K562 (cell line): Measurements from ENCODE around the gene LENG9. TPM values are rescaled to one million over a fixed set of nuclear protein-coding genes. Genes with fewer than 3 reads are reported as not detected.
A peak's percentile ranks its signal among the peaks of the same experiment; 100 is the strongest.

Source experiments
- HNRNPLL ChIP-seq: fragments of 200-400 bp; formaldehyde crosslinking; IDR thresholded peaks from 2 replicates; pipeline ENCODE4 v1.6.1; 2017; ENCODE audit warnings: low read length, low read depth, mild to moderate bottlenecking; ENCODE audit not compliant: poor library complexity, severe bottlenecking
- MIER1 ChIP-seq: fragments of 450-650 bp; IDR thresholded peaks from 2 replicates; pipeline ENCODE4 v1.6.1; 2016; ENCODE audit warnings: antibody characterized with exemption, mild to moderate bottlenecking, low read depth
- MTA3 ChIP-seq: fragments of 450-650 bp; formaldehyde crosslinking; IDR thresholded peaks from 2 replicates; pipeline ENCODE4 v1.6.1; 2017; ENCODE audit warnings: mild to moderate bottlenecking, borderline replicate concordance
- NFXL1 ChIP-seq: fragments of 450-650 bp; formaldehyde crosslinking; IDR thresholded peaks from 2 replicates; pipeline ENCODE4 v1.4.0; 2021; ENCODE audit warnings: mild to moderate bottlenecking
- OTX1 ChIP-seq: fragments of 450-650 bp; formaldehyde crosslinking; IDR thresholded peaks from 2 replicates; pipeline ENCODE4 v1.4.0; 2022; ENCODE audit warnings: mild to moderate bottlenecking
- PURB ChIP-seq: sonication (generic); formaldehyde crosslinking; IDR thresholded peaks from 2 replicates; pipeline ENCODE4 v1.9.0; 2021; ENCODE audit warnings: low read depth, mild to moderate bottlenecking, missing genetic modification reagents
- RHOXF2B ChIP-seq: fragments of 250-450 bp; sonication (Bioruptor Pico); conservative IDR thresholded peaks from 2 replicates; pipeline ENCODE4 v1.5.1; 2021
- SMARCE1 ChIP-seq: fragments of 450-650 bp; IDR thresholded peaks from 2 replicates; pipeline ENCODE4 v1.7.1; 2016; ENCODE audit warnings: mild to moderate bottlenecking
- TAF15 ChIP-seq: fragments of 200-400 bp; formaldehyde crosslinking; IDR thresholded peaks from 2 replicates; pipeline ENCODE4 v1.6.1; 2017; ENCODE audit warnings: mild to moderate bottlenecking, low read depth, low read length, moderate library complexity
- TAF9B ChIP-seq: fragments of 450-650 bp; IDR thresholded peaks from 2 replicates; pipeline ENCODE4 v1.6.1; 2018; ENCODE audit warnings: mild to moderate bottlenecking; ENCODE audit not compliant: partially characterized antibody
- U2AF2 ChIP-seq: fragments of 200-400 bp; formaldehyde crosslinking; optimal IDR thresholded peaks from 2 replicates; pipeline ENCODE3; 2017; ENCODE audit warnings: low read depth, mild to moderate bottlenecking, low read length
- ZNF282 ChIP-seq: sonication (generic); formaldehyde crosslinking; IDR thresholded peaks from 2 replicates; pipeline ENCODE4 v1.8.1; 2023; ENCODE audit warnings: missing genetic modification reagents
- ZNF699 ChIP-seq: fragments of 250-450 bp; sonication (Bioruptor Pico); IDR thresholded peaks from 2 replicates; pipeline ENCODE4 v1.8.0; 2021; ENCODE audit warnings: mild to moderate bottlenecking, moderate library complexity; ENCODE audit not compliant: insufficient replicate concordance
- polyA plus RNA-seq, 8 experiments: library from polyadenylated mRNA; depleted of rRNA in 4 of 8; stranded (reverse) in 5 of 8; unstranded in 3 of 8; fragments of >200 nt; fragmentation: Nextera tagmentation in 2 of 8; fragmentation: Illumina TruSeq in 1 of 8; extraction: Ambion mirVana in 2 of 8; extraction: Trizol in 1 of 8; gene quantifications; 2 replicates each; pipeline versions ENCODE4 v1.2.1 to v1.2.3, GENCODE V29; 2011 to 2014; ENCODE audit warnings: inconsistent platforms in 1 of 8, missing spikeins in 1 of 8
- total RNA-seq, 7 experiments: library from RNA; depleted of rRNA in 6 of 7; stranded (reverse); fragments of >200 nt in 6 of 7; fragmentation: Illumina TruSeq in 2 of 7; extraction: Trizol in 2 of 7; gene quantifications; 2 replicates each; pipeline versions ENCODE4 v1.2.1 to v1.2.3, GENCODE V29; 2011 to 2021; ENCODE audit warnings: low replicate concordance in 1 of 7
- TF ChIP-seq, protein P1 (sequence below): fragments of 250-450 bp; sonication (Bioruptor Pico); IDR thresholded peaks from 2 replicates; pipeline ENCODE4 v1.5.0; 2022; ENCODE audit warnings: mild to moderate bottlenecking
- TF ChIP-seq, protein P2 (sequence below): fragments of 250-450 bp; sonication (Bioruptor Pico); IDR thresholded peaks from 2 replicates; pipeline ENCODE4 v1.9.0; 2021; ENCODE audit warnings: mild to moderate bottlenecking, inconsistent platforms
- TF ChIP-seq, protein P3 (sequence below): fragments of 450-650 bp; IDR thresholded peaks from 2 replicates; pipeline ENCODE4 v1.6.1; 2016
- TF ChIP-seq, protein P4 (sequence below): IDR thresholded peaks from 2 replicates; pipeline ENCODE4 v1.6.1; 2011; ENCODE audit warnings: borderline replicate concordance, low read depth, mild to moderate bottlenecking, moderate library complexity, low read length; ENCODE audit not compliant: insufficient read depth, poor library complexity, severe bottlenecking

The LENG9 gene
- total and polyA plus RNA-seq, 9 of the 15 experiments (the other 6 are each of a cell fraction or from before 2014, with no cell fraction given) = 0.06 to 0.64 (median 0.33) TPM; not detected in 1

DNA sequence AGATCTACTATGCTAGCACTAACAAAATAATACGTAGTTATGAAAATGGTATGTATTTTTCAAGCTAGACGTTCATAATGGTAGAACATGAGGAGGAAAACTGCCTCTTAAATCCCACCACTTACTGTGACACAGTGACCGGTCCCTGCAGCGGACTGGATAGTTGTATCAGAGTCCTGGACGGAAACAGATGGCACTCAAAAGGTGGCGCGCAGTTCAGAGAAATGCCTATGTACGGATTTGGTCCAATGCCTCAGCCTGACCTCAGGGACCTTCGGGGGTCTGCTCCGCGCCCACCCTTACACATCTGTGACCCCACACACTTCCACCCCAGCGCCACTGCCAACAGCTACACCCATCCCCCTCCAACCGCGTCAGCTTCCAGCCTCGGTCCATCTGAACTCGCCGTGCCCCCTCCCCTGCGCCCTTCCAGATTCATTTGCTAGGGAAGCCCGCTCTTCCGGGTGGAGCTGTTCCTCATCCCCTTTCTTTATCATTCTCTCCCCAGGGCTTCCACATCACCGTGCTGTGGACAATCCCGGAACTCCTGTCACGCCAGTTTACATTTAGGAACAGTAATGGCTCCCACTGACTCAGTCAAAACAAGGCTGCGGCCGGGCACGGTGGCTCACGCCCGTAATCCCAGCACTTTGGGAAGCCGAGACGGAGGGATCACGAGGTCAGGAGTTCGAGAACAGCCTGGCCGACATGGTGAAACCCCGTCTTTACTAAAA, 15.4 kb downstream of the LENG9 start (continued):
- TF ChIP-seq SMARCE1 (0 out of 2 replicates have a peak, but pooled peaks have one; percentile 58), HNRNPLL (no peak), TAF9B (no peak), ZNF282 (CRISPR knock-in tag) (no peak), OTX1 (CRISPR knock-in tag) (no peak), TAF15 (no peak), RHOXF2B (no peak), MIER1 (0 out of 2 replicates have a peak, but pooled peaks have one; percentile 29), PURB (CRISPR knock-in tag) (no peak), NFXL1 (CRISPR knock-in tag) (no peak), U2AF2 (no peak), ZNF699 (CRISPR knock-in tag) (no peak), MTA3 (no peak)
- TF ChIP-seq, protein P1, sequence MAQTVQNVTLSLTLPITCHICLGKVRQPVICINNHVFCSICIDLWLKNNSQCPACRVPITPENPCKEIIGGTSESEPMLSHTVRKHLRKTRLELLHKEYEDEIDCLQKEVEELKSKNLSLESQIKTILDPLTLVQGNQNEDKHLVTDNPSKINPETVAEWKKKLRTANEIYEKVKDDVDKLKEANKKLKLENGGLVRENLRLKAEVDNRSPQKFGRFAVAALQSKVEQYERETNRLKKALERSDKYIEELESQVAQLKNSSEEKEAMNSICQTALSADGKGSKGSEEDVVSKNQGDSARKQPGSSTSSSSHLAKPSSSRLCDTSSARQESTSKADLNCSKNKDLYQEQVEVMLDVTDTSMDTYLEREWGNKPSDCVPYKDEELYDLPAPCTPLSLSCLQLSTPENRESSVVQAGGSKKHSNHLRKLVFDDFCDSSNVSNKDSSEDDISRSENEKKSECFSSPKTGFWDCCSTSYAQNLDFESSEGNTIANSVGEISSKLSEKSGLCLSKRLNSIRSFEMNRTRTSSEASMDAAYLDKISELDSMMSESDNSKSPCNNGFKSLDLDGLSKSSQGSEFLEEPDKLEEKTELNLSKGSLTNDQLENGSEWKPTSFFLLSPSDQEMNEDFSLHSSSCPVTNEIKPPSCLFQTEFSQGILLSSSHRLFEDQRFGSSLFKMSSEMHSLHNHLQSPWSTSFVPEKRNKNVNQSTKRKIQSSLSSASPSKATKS (CRISPR knock-in tag) = no peak
- TF ChIP-seq, protein P2, sequence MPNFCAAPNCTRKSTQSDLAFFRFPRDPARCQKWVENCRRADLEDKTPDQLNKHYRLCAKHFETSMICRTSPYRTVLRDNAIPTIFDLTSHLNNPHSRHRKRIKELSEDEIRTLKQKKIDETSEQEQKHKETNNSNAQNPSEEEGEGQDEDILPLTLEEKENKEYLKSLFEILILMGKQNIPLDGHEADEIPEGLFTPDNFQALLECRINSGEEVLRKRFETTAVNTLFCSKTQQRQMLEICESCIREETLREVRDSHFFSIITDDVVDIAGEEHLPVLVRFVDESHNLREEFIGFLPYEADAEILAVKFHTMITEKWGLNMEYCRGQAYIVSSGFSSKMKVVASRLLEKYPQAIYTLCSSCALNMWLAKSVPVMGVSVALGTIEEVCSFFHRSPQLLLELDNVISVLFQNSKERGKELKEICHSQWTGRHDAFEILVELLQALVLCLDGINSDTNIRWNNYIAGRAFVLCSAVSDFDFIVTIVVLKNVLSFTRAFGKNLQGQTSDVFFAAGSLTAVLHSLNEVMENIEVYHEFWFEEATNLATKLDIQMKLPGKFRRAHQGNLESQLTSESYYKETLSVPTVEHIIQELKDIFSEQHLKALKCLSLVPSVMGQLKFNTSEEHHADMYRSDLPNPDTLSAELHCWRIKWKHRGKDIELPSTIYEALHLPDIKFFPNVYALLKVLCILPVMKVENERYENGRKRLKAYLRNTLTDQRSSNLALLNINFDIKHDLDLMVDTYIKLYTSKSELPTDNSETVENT = peak; percentile 55; the same call in 1 of the 2 replicates
- TF ChIP-seq, protein P3, sequence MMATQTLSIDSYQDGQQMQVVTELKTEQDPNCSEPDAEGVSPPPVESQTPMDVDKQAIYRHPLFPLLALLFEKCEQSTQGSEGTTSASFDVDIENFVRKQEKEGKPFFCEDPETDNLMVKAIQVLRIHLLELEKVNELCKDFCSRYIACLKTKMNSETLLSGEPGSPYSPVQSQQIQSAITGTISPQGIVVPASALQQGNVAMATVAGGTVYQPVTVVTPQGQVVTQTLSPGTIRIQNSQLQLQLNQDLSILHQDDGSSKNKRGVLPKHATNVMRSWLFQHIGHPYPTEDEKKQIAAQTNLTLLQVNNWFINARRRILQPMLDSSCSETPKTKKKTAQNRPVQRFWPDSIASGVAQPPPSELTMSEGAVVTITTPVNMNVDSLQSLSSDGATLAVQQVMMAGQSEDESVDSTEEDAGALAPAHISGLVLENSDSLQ = 0 out of 2 replicates have a peak, but pooled peaks have one; percentile 18
- TF ChIP-seq, protein P4, sequence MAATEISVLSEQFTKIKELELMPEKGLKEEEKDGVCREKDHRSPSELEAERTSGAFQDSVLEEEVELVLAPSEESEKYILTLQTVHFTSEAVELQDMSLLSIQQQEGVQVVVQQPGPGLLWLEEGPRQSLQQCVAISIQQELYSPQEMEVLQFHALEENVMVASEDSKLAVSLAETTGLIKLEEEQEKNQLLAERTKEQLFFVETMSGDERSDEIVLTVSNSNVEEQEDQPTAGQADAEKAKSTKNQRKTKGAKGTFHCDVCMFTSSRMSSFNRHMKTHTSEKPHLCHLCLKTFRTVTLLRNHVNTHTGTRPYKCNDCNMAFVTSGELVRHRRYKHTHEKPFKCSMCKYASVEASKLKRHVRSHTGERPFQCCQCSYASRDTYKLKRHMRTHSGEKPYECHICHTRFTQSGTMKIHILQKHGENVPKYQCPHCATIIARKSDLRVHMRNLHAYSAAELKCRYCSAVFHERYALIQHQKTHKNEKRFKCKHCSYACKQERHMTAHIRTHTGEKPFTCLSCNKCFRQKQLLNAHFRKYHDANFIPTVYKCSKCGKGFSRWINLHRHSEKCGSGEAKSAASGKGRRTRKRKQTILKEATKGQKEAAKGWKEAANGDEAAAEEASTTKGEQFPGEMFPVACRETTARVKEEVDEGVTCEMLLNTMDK = peak; percentile 48
